ENCODE measurements around the gene CTNND2. TPM values are rescaled to one million over a fixed set of nuclear protein-coding genes. Genes with fewer than 3 reads are reported as not detected.

The CTNND2 gene
- total and polyA plus RNA-seq, 4 donors, result 0.05 to 0.50 (median 0.27) TPM

DNA sequence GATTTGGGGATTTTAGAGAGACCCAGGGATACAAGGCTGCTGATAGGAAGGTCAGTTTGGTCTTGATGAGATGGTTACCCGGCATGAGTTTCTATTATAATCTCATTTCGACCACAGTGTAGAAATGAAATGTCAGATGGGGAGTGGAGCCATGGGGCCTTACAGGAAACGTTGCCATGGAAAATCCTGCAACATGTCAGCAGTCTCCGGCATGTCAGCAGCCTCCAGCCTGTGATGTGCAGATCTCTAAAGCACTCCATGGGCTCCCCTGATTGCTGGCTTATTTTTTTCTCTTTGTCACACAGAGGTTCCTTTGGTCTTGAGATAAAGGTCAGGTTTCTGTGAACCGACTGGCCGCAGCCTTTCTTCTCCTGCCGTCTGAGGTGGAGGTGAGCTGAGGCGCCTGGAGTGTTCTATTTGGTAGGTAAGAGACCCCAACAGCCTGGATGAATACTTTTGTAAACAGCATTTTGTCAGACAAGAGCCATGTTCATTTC lies 934.5 kb downstream of the CTNND2 start (continued):
- TF ChIP-seq, protein P1, sequence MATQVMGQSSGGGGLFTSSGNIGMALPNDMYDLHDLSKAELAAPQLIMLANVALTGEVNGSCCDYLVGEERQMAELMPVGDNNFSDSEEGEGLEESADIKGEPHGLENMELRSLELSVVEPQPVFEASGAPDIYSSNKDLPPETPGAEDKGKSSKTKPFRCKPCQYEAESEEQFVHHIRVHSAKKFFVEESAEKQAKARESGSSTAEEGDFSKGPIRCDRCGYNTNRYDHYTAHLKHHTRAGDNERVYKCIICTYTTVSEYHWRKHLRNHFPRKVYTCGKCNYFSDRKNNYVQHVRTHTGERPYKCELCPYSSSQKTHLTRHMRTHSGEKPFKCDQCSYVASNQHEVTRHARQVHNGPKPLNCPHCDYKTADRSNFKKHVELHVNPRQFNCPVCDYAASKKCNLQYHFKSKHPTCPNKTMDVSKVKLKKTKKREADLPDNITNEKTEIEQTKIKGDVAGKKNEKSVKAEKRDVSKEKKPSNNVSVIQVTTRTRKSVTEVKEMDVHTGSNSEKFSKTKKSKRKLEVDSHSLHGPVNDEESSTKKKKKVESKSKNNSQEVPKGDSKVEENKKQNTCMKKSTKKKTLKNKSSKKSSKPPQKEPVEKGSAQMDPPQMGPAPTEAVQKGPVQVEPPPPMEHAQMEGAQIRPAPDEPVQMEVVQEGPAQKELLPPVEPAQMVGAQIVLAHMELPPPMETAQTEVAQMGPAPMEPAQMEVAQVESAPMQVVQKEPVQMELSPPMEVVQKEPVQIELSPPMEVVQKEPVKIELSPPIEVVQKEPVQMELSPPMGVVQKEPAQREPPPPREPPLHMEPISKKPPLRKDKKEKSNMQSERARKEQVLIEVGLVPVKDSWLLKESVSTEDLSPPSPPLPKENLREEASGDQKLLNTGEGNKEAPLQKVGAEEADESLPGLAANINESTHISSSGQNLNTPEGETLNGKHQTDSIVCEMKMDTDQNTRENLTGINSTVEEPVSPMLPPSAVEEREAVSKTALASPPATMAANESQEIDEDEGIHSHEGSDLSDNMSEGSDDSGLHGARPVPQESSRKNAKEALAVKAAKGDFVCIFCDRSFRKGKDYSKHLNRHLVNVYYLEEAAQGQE (IDR thresholded peaks at IDR 0.05), result no peak
- TF ChIP-seq RXRA (IDR thresholded peaks at IDR 0.05) (no peak), HNF4G (IDR thresholded peaks at IDR 0.05) (no peak), NR2F2 (IDR thresholded peaks at IDR 0.05) (no peak)

DNA sequence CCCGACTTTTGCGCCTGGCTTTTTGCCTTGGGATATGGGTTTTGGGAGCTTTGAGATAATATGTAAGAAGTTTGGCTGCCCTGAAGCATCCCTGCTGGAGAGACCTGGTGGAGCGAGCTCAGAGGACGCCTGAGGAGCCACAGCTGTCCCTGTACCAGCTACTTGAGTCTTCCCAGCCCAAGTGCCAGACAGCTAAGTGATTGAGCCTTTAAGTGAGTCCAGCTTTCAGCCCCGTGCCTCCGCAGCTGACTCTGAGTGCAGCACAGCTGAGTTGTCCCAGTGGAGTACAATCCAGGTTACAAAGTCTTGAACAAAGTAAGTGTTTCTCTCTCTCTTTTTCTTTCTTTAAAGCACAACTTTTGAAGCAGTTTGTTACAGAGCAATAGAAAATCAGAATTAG lies 939.4 kb downstream of the CTNND2 start:
- TF ChIP-seq HNF4A (conservative IDR thresholded peaks at IDR 0.05) (no peak), EGR1 (IDR thresholded peaks at IDR 0.05; ENCODE audit: low read depth in 2 of 2) (no peak), FOXA2 (IDR thresholded peaks at IDR 0.05) (no peak), YY1 (IDR thresholded peaks at IDR 0.05) (no peak), JUND (IDR thresholded peaks at IDR 0.05) (no peak), FOXA1 (IDR thresholded peaks at IDR 0.05) (no peak), RAD21 (IDR thresholded peaks at IDR 0.05) (no peak), HNF4G (IDR thresholded peaks at IDR 0.05) (no peak), RXRA (IDR thresholded peaks at IDR 0.05) (no peak), TAF1 (conservative IDR thresholded peaks at IDR 0.05) (no peak), SP1 (IDR thresholded peaks at IDR 0.05) (no peak), NR2F2 (IDR thresholded peaks at IDR 0.05) (no peak), GABPA (IDR thresholded peaks at IDR 0.05 in 1 of 2, conservative IDR thresholded peaks at IDR 0.05 in 1 of 2) (no peak)
- TF ChIP-seq, protein P2, sequence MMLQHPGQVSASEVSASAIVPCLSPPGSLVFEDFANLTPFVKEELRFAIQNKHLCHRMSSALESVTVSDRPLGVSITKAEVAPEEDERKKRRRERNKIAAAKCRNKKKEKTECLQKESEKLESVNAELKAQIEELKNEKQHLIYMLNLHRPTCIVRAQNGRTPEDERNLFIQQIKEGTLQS (IDR thresholded peaks at IDR 0.05), result no peak
- TF ChIP-seq, protein P3, sequence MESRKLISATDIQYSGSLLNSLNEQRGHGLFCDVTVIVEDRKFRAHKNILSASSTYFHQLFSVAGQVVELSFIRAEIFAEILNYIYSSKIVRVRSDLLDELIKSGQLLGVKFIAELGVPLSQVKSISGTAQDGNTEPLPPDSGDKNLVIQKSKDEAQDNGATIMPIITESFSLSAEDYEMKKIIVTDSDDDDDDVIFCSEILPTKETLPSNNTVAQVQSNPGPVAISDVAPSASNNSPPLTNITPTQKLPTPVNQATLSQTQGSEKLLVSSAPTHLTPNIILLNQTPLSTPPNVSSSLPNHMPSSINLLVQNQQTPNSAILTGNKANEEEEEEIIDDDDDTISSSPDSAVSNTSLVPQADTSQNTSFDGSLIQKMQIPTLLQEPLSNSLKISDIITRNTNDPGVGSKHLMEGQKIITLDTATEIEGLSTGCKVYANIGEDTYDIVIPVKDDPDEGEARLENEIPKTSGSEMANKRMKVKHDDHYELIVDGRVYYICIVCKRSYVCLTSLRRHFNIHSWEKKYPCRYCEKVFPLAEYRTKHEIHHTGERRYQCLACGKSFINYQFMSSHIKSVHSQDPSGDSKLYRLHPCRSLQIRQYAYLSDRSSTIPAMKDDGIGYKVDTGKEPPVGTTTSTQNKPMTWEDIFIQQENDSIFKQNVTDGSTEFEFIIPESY (IDR thresholded peaks at IDR 0.05), result no peak
- TF ChIP-seq, protein P4, sequence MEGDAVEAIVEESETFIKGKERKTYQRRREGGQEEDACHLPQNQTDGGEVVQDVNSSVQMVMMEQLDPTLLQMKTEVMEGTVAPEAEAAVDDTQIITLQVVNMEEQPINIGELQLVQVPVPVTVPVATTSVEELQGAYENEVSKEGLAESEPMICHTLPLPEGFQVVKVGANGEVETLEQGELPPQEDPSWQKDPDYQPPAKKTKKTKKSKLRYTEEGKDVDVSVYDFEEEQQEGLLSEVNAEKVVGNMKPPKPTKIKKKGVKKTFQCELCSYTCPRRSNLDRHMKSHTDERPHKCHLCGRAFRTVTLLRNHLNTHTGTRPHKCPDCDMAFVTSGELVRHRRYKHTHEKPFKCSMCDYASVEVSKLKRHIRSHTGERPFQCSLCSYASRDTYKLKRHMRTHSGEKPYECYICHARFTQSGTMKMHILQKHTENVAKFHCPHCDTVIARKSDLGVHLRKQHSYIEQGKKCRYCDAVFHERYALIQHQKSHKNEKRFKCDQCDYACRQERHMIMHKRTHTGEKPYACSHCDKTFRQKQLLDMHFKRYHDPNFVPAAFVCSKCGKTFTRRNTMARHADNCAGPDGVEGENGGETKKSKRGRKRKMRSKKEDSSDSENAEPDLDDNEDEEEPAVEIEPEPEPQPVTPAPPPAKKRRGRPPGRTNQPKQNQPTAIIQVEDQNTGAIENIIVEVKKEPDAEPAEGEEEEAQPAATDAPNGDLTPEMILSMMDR (IDR thresholded peaks at IDR 0.05; ENCODE audit: low read depth, low read length, missing input control), result no peak
- TF ChIP-seq, protein P5, sequence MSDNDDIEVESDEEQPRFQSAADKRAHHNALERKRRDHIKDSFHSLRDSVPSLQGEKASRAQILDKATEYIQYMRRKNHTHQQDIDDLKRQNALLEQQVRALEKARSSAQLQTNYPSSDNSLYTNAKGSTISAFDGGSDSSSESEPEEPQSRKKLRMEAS (IDR thresholded peaks at IDR 0.05), result no peak
- TF ChIP-seq, protein P1 (IDR thresholded peaks at IDR 0.05), result no peak
- DNase-seq (ENCODE audit: low spot score), result no peak
- H3K4me3 ChIP-seq (ENCODE audit: low read depth in 1 of 3, low read length in 3 of 3), result no peak overlapping the region
- H3K9me3 ChIP-seq (ENCODE audit: control insufficient read depth in 4 of 4, low read length in 3 of 4), result no peaks in the 10 kb centered on the region
- H3K27me3 ChIP-seq (ENCODE audit: control insufficient read depth in 4 of 4, insufficient read depth in 4 of 4, low read length in 3 of 4), result no peaks in the 10 kb centered on the region
- 78% methylated on average over 6 of the region's 6 CpGs for WGBS
- no peaks in the 10 kb centered on the region for H3K4me1 ChIP-seq (ENCODE audit: control insufficient read depth in 4 of 4, insufficient read depth in 4 of 4, low read length in 3 of 4)
- H3K36me3 ChIP-seq (ENCODE audit: control insufficient read depth in 4 of 4, insufficient read depth in 3 of 4, low read depth in 1 of 4, low read length in 3 of 4), result no peaks in the 10 kb centered on the region
- H3K27ac ChIP-seq (ENCODE audit: low read depth in 1 of 2, low read length in 2 of 2), result no peak overlapping the region
- no peak overlapping the region for H3K9ac ChIP-seq (ENCODE audit: low read depth in 1 of 2, low read length in 2 of 2)
